Liver (tissue), 9 donors: ENCODE data around the gene SEC22A. TPM values are rescaled to one million over a fixed set of nuclear protein-coding genes. Genes with fewer than 3 reads are reported as not detected.

Experiments
- DNase-seq: peaks from one replicate; pipeline ENCODE4 v3.0.0-alpha.2; 2017; ENCODE audit warnings: low spot score
- H3K27ac ChIP-seq, 2 donors: one replicate each; pipeline ENCODE4 v1.7.0; 2013; ENCODE audit warnings: inconsistent platforms in 2 of 2, low read length in 2 of 2, control low read depth in 1 of 2, low read depth in 1 of 2, mild to moderate bottlenecking in 1 of 2
- H3K27me3 ChIP-seq, 4 donors: one replicate each; pipeline versions ENCODE4 v1.6.1 to v1.7.0; 2013; ENCODE audit warnings: low read length in 3 of 4, inconsistent platforms in 1 of 4, mild to moderate bottlenecking in 1 of 4, moderate library complexity in 1 of 4; ENCODE audit not compliant: control insufficient read depth in 4 of 4, insufficient read depth in 4 of 4
- H3K36me3 ChIP-seq, 4 donors: one replicate each; pipeline versions ENCODE4 v1.6.1 to v1.7.0; 2013; ENCODE audit warnings: low read length in 3 of 4, mild to moderate bottlenecking in 3 of 4, low read depth in 1 of 4, moderate library complexity in 1 of 4; ENCODE audit not compliant: control insufficient read depth in 4 of 4, insufficient read depth in 3 of 4
- H3K4me1 ChIP-seq, 4 donors: one replicate each; pipeline versions ENCODE4 v1.6.1 to v1.7.0; 2013; ENCODE audit warnings: low read length in 3 of 4, mild to moderate bottlenecking in 3 of 4, moderate library complexity in 1 of 4; ENCODE audit not compliant: control insufficient read depth in 4 of 4, insufficient read depth in 4 of 4
- H3K4me3 ChIP-seq, 3 donors: one replicate each; pipeline versions ENCODE4 v1.6.1 to v1.7.0; 2013; ENCODE audit warnings: low read length in 3 of 3, control low read depth in 1 of 3, low read depth in 1 of 3, mild to moderate bottlenecking in 1 of 3
- H3K9ac ChIP-seq, 2 donors: one replicate each; pipeline ENCODE4 v1.7.0; 2013; ENCODE audit warnings: low read length in 2 of 2, mild to moderate bottlenecking in 2 of 2, moderate library complexity in 2 of 2, control low read depth in 1 of 2, low read depth in 1 of 2
- H3K9me3 ChIP-seq, 4 donors: one replicate each; pipeline versions ENCODE4 v1.6.1 to v1.7.0; 2013; ENCODE audit warnings: low read length in 3 of 4; ENCODE audit not compliant: control insufficient read depth in 4 of 4
- CTCF ChIP-seq: fragments of 150-350 bp; IDR thresholded peaks from 2 replicates; pipeline ENCODE4 v1.5.1; 2017; ENCODE audit warnings: improper control_type of control experiment, low read depth, low read length; ENCODE audit not compliant: missing input control
- EGR1 ChIP-seq, 2 donors: IDR thresholded peaks; 2 replicates each; pipeline ENCODE4 v1.6.1; 2016 to 2018; ENCODE audit warnings: antibody characterized with exemption in 2 of 2, low read depth in 2 of 2
- FOXA1 ChIP-seq: IDR thresholded peaks from 2 replicates; pipeline ENCODE4 v1.6.1; 2016; ENCODE audit warnings: antibody characterized with exemption
- FOXA2 ChIP-seq: IDR thresholded peaks from 2 replicates; pipeline ENCODE4 v1.6.1; 2016; ENCODE audit warnings: antibody characterized with exemption
- GABPA ChIP-seq, 2 donors: IDR thresholded peaks in 1 of 2; conservative IDR thresholded peaks in 1 of 2; 2 replicates each; pipeline ENCODE4 v1.6.1; 2016; ENCODE audit warnings: antibody characterized with exemption in 2 of 2, mild to moderate bottlenecking in 1 of 2, moderate library complexity in 1 of 2
- HNF4A ChIP-seq, 2 donors: conservative IDR thresholded peaks; 2 replicates each; pipeline ENCODE4 v1.6.1; 2016; ENCODE audit warnings: antibody characterized with exemption in 2 of 2, mild to moderate bottlenecking in 2 of 2
- HNF4G ChIP-seq: IDR thresholded peaks from 2 replicates; pipeline ENCODE4 v1.6.1; 2016; ENCODE audit warnings: antibody characterized with exemption
- JUND ChIP-seq, 2 donors: IDR thresholded peaks; 2 replicates each; pipeline ENCODE4 v1.6.1; 2016; ENCODE audit warnings: antibody characterized with exemption in 2 of 2
- NR2F2 ChIP-seq: IDR thresholded peaks from 2 replicates; pipeline ENCODE4 v1.6.1; 2016; ENCODE audit warnings: antibody characterized with exemption
- RAD21 ChIP-seq, 2 donors: IDR thresholded peaks; 2 replicates each; pipeline ENCODE4 v1.6.1; 2016; ENCODE audit warnings: antibody characterized with exemption in 2 of 2, mild to moderate bottlenecking in 2 of 2
- REST ChIP-seq: IDR thresholded peaks from 2 replicates; pipeline ENCODE4 v1.6.1; 2016; ENCODE audit warnings: antibody characterized with exemption, mild to moderate bottlenecking
- RXRA ChIP-seq, 2 donors: IDR thresholded peaks; 2 replicates each; pipeline ENCODE4 v1.6.1; 2017 to 2018; ENCODE audit warnings: antibody characterized with exemption in 2 of 2, mild to moderate bottlenecking in 1 of 2
- SP1 ChIP-seq: IDR thresholded peaks from 2 replicates; pipeline ENCODE4 v1.6.1; 2018; ENCODE audit warnings: antibody characterized with exemption, mild to moderate bottlenecking
- TAF1 ChIP-seq: conservative IDR thresholded peaks from 2 replicates; pipeline ENCODE4 v1.6.1; 2016; ENCODE audit warnings: antibody characterized with exemption, mild to moderate bottlenecking
- YY1 ChIP-seq: IDR thresholded peaks from 2 replicates; pipeline ENCODE4 v1.6.1; 2016; ENCODE audit warnings: antibody characterized with exemption, mild to moderate bottlenecking
- WGBS: extraction: QIAGEN DNeasy Blood & Tissue Kit; methylation state at CpG from one replicate; pipeline ENCODE4 v1.1.7; 2013; 5-methylcytosine and 5-hydroxymethylcytosine counted together
- polyA plus RNA-seq, 2 donors: library from polyadenylated mRNA; stranded (reverse) in 1 of 2; unstranded in 1 of 2; fragments of 200-250 nt in 1 of 2; fragments of >200 nt in 1 of 2; fragmentation: Nextera tagmentation in 1 of 2; extraction: Ambion mirVana in 1 of 2; gene quantifications; one replicate each; pipeline versions ENCODE4 v1.2.1 to v1.2.3, GENCODE V29; 2013 to 2015
- total RNA-seq, 2 donors: library from RNA; depleted of rRNA; stranded (reverse); fragments of >200 nt; gene quantifications; one replicate each; pipeline ENCODE4 v1.2.3, GENCODE V29; 2014
- TF ChIP-seq, protein P1 (sequence below): IDR thresholded peaks from 2 replicates; pipeline ENCODE4 v1.6.1; 2016; ENCODE audit warnings: antibody characterized with exemption
- TF ChIP-seq, protein P2 (sequence below): IDR thresholded peaks from 2 replicates; pipeline ENCODE4 v1.6.1; 2016; ENCODE audit warnings: antibody characterized with exemption
- TF ChIP-seq, protein P3 (sequence below): IDR thresholded peaks from 2 replicates; pipeline ENCODE4 v1.6.1; 2016; ENCODE audit warnings: antibody characterized with exemption
- donor health status: healthy.
- donor health status: healthy.
- donor health status: healthy.
- donor health status: healthy.
- donor health status: healthy.

Gene SEC22A
- total and polyA plus RNA-seq, 4 donors = 9.7 to 21.7 (median 16.1) TPM

DNA sequence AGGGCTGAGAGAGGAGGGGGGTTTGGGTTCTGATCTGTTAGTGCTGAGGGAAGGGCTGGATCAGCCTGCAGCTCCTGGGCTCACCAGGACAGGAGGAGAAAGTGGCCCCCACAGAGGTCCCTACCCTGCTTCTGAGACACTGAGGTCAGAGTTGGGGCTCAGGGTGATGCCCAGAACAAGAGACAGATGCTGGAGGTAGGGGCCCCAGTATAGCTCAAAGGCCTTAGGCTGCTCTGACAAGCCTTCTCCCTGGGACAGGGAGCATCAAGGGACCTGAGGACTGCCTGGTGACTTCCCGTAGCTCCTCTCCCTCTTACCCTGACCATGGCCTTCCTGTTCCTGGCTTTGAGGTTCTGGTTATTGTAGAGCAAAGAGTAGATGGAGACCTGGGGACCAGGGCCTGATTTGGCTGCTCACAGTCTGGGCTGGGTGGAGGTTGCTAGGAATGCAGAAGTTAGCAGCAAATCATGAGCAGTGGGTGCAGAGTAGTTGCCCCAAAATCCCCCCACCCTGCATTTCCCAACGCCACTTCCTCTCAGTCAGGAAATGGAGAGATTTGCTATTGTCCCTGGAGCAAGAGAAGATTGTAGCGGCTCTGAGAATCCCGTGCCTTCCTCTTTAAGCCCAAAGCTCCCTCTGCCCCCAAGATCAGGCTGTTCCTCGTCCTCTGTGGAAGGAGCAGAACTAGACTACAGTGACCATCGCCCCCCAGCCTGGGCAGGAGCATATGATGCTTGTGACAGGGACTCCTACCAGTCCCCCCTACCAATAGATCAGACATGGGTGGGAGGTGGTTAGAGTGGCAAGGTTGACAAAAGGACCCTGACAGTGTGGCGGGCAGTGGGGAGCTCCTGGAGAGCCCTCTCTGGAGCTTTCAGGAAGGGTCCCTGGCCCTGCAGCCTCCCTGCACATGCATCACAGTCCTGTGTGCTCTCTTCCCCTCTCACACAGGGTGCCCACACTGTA, 47.4 kb upstream of the SEC22A start:
- no peak overlapping the region for H3K4me3 ChIP-seq
- H3K9ac ChIP-seq = no peak overlapping the region
- H3K27me3 ChIP-seq = no peaks in the 10 kb centered on the region
- TF ChIP-seq YY1 (no peak), TAF1 (no peak)
- DNase-seq = peak; percentile 28
- WGBS = 88% methylated on average over 7 of the region's 7 CpGs
- peaks cover 21 to 60% (median 50%) of the 10 kb centered on the region in 4 donors for H3K4me1 ChIP-seq
- H3K9me3 ChIP-seq = no peaks in the 10 kb centered on the region
- H3K36me3 ChIP-seq = peaks cover 15 to 52% (median 30%) of the 10 kb centered on the region in 4 donors
- no peak overlapping the region for H3K27ac ChIP-seq

GRCh38 chr3:123155471-123156011, 46.2 kb upstream of the SEC22A start:
- 70% methylated on average over 9 of the region's 9 CpGs for WGBS
- Histone ChIP-seq H3K4me3 (no peak overlapping the region), H3K4me1 (peaks cover 21 to 60% (median 50%) of the 10 kb centered on the region in 4 donors), H3K27me3 (no peaks in the 10 kb centered on the region), H3K27ac (peak overlapping the region in 1 of 2 donors; percentile 8), H3K9me3 (no peaks in the 10 kb centered on the region), H3K36me3 (peaks cover 15 to 50% (median 28%) of the 10 kb centered on the region in 4 donors), H3K9ac (no peak overlapping the region)
- peak; percentile 30 for DNase-seq
- TF ChIP-seq JUND (IDR thresholded peaks at IDR 0.05) = no peak
- TF ChIP-seq SP1 = no peak
- no peak for TF ChIP-seq NR2F2
- no peak for TF ChIP-seq FOXA2
- TF ChIP-seq CTCF = no peak
- no peak for TF ChIP-seq FOXA1
- no peak for TF ChIP-seq HNF4G
- TF ChIP-seq, protein P1, sequence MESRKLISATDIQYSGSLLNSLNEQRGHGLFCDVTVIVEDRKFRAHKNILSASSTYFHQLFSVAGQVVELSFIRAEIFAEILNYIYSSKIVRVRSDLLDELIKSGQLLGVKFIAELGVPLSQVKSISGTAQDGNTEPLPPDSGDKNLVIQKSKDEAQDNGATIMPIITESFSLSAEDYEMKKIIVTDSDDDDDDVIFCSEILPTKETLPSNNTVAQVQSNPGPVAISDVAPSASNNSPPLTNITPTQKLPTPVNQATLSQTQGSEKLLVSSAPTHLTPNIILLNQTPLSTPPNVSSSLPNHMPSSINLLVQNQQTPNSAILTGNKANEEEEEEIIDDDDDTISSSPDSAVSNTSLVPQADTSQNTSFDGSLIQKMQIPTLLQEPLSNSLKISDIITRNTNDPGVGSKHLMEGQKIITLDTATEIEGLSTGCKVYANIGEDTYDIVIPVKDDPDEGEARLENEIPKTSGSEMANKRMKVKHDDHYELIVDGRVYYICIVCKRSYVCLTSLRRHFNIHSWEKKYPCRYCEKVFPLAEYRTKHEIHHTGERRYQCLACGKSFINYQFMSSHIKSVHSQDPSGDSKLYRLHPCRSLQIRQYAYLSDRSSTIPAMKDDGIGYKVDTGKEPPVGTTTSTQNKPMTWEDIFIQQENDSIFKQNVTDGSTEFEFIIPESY = no peak
- TF ChIP-seq, protein P2, sequence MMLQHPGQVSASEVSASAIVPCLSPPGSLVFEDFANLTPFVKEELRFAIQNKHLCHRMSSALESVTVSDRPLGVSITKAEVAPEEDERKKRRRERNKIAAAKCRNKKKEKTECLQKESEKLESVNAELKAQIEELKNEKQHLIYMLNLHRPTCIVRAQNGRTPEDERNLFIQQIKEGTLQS = no peak
- no peak for TF ChIP-seq TAF1
- TF ChIP-seq, protein P3, sequence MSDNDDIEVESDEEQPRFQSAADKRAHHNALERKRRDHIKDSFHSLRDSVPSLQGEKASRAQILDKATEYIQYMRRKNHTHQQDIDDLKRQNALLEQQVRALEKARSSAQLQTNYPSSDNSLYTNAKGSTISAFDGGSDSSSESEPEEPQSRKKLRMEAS = no peak
- no peak for TF ChIP-seq GABPA (IDR thresholded peaks at IDR 0.05 in 1 of 2, conservative IDR thresholded peaks at IDR 0.05 in 1 of 2)
- TF ChIP-seq YY1 = no peak
- TF ChIP-seq RAD21 (IDR thresholded peaks at IDR 0.05) = peak in 1 of 2 donors; percentile 9
- no peak for TF ChIP-seq EGR1 (IDR thresholded peaks at IDR 0.05; ENCODE audit: low read depth in 2 of 2)
- TF ChIP-seq HNF4A (conservative IDR thresholded peaks at IDR 0.05) = peak in 1 of 2 donors; percentile 33
- peak; percentile 15 for TF ChIP-seq REST
- peak in 1 of 2 donors; percentile 49 for TF ChIP-seq RXRA (IDR thresholded peaks at IDR 0.05)
